PFSK-1 (cell line): ENCODE measurements around the gene MBD2.

ENCODE experiments used
- POLR2AphosphoS5 ChIP-seq: IDR thresholded peaks from 2 replicates; pipeline ENCODE4 v1.6.1; 2012; ENCODE audit warnings: low read depth, mild to moderate bottlenecking, control low read depth, low read length, moderate library complexity
- TAF1 ChIP-seq: IDR thresholded peaks from 2 replicates; pipeline ENCODE4 v1.6.1; 2012; ENCODE audit warnings: low read length, control low read depth, borderline replicate concordance; ENCODE audit not compliant: insufficient read depth

DNA sequence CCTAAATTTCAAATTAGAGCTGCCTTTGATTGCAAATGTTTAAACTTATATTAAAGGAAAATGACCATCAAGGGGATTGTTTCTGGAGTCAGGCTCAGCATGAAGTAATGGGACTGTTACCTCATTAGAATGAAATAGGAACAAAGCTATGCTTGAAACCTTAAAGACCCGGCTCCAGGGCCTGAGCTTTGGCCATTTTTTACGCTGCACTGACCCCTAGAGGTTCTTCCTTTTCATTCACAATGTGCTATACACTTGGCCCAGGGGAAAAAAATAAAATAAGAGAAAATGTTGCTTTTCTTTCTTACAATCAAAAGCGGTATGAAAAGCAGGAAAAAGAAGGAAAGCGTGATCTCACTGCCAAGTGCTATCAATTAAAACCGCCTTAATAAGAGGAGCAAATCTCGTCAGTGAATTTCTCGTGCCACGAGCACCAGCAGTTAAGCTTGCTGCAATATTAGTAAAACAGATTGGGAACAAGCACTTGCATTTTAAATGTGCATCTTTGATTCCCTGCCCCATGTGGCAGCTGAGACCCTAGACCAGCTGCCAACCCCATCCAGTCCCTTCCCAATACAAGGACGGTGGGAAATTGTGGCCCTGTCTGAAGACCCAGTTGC lies 96.6 kb downstream of the MBD2 start:
- TF ChIP-seq TAF1: no peak
- no peak for TF ChIP-seq POLR2AphosphoS5
